ENCODE measurements around the gene PLCH2.

GRCh38 chr1:2465371-2466269, 10.5 kb upstream of the PLCH2 start:
- TF ChIP-seq, protein P1, sequence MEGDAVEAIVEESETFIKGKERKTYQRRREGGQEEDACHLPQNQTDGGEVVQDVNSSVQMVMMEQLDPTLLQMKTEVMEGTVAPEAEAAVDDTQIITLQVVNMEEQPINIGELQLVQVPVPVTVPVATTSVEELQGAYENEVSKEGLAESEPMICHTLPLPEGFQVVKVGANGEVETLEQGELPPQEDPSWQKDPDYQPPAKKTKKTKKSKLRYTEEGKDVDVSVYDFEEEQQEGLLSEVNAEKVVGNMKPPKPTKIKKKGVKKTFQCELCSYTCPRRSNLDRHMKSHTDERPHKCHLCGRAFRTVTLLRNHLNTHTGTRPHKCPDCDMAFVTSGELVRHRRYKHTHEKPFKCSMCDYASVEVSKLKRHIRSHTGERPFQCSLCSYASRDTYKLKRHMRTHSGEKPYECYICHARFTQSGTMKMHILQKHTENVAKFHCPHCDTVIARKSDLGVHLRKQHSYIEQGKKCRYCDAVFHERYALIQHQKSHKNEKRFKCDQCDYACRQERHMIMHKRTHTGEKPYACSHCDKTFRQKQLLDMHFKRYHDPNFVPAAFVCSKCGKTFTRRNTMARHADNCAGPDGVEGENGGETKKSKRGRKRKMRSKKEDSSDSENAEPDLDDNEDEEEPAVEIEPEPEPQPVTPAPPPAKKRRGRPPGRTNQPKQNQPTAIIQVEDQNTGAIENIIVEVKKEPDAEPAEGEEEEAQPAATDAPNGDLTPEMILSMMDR (IDR thresholded peaks at IDR 0.05; ENCODE audit: low read depth, low read length, poor library complexity, severe bottlenecking): no peak
- no peak for TF ChIP-seq EZH2phosphoT487 (IDR thresholded peaks at IDR 0.05; ENCODE audit: borderline replicate concordance, low read length)

All from DOHH2 (cell line).